ENCODE measurements around the gene VIL1. TPM values are rescaled to one million over a fixed set of nuclear protein-coding genes. Genes with fewer than 3 reads are reported as not detected.

Gene VIL1
- total and polyA plus RNA-seq, 9 of the 15 experiments (the other 6 are each of a cell fraction or from before 2014, with no cell fraction given) = 0.51 to 2.7 (median 1.2) TPM

DNA sequence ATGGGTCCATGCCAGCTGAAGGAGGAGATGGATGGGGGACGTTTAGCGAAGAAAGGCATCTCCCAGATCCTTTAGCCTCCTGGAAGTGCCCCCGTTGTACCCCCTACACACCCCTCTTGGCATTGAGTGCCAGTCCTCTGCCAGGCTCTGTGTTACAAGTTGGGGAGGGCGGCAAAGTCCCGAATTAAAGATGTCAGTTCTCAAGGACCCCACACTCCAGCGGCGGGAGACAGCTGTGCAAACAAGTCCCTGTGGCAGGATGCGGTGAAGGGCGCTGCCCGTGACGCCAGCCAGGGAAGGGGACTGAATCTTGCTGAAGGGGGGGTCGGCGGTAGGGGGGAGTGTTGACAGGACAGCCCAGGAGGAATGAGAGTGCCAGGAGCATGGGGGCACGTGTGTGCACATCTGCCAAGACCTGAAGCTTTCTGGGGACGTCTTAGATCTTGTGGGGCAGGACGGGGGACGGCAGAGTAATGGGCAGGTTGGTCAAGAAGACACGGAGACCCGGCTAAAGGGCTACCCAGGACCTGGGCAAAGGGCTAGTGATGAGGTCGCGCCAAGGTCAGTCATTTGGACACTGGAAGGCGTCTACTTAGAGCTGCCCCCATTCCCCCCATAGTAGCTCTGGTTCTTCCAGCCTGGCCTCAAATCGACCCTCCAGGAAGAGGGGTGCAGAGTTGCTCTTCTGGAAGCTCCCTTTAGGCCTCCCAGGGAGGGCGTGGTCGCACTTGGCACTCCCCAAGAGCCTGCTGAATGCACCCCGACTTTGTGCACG lies 22.0 kb upstream of the VIL1 start:
- no peaks in the 10 kb centered on the region for H3K9me1 ChIP-seq (ENCODE audit: control insufficient read depth, insufficient read depth, low read length)
- peak overlapping the region; percentile 98 to 100 for H3K9ac ChIP-seq (ENCODE audit: insufficient read depth in 1 of 2, low read depth in 2 of 2, low read length in 2 of 2)
- no peaks in the 10 kb centered on the region for H3K27me3 ChIP-seq (ENCODE audit: control insufficient read depth in 2 of 2, insufficient read depth in 2 of 2, low read length in 2 of 2)
- BruUV-seq (replicated peaks) = no TSS peak
- in situ Hi-C loops (cut with MboI) = loop anchor here (5.0 kb wide), 1 partner anchor 110 kb away; no protein-coding TSS in a partner anchor
- H4K20me1 ChIP-seq (replicated peaks; ENCODE audit: control insufficient read depth, insufficient read depth, low read length) = no peaks in the 10 kb centered on the region
- intact Hi-C loops (cut with micrococcal nuclease) = loop anchor here (1.0 to 5.0 kb wide), 7 partner anchors 9 to 210 kb away; partner anchors contain the start of genes CNOT9 and USP37
- H3K4me2 ChIP-seq (ENCODE audit: insufficient read depth, low read length) = peak overlapping the region; percentile 80
- ATAC-seq (0 out of 3 replicates have a peak, but pooled peaks have one; percentile 0), FAIRE-seq (peak; percentile 15), DNase-seq (ENCODE audit: extremely low read depth in 1 of 4, low spot score in 3 of 4) (peak in 3 of 4 experiments; percentile 12 to 64 (median 21))
- peaks cover 9% of the 10 kb centered on the region; the same call in 1 of the 3 replicates for H3K36me3 ChIP-seq (ENCODE audit: control insufficient read depth, insufficient read depth, low read length)
- no peaks in the 10 kb centered on the region for H3K9me3 ChIP-seq (replicated peaks; ENCODE audit: control insufficient read depth, insufficient read depth, low read depth, low read length)
- peak overlapping the region; percentile 57 for H3K4me3 ChIP-seq
- H3K4me1 ChIP-seq (replicated peaks in 1 of 2; ENCODE audit: control insufficient read depth in 2 of 2, insufficient read depth in 2 of 2, low read length in 2 of 2) = peaks cover 24 to 75% of the 10 kb centered on the region in 2 experiments
- H2AFZ ChIP-seq (ENCODE audit: low read depth, low read length) = peak overlapping the region; percentile 69; the same call in 1 of the 2 replicates
- CTCF ChIA-PET (ENCODE audit: low intra/inter-chr PET ratio) = interaction anchor here (1.9 to 2.0 kb wide), 2 partner anchors 96 to 124 kb away, joined by 8 to 10 read pairs; no protein-coding TSS in a partner anchor
- peak overlapping the region; percentile 99 for H3K27ac ChIP-seq (ENCODE audit: extremely low read depth, low read depth, low read length)
- POLR2A ChIA-PET = interaction anchor here (0.6 to 1.4 kb wide), 8 partner anchors 8 to 126 kb away, joined by 3 to 8 read pairs (median 4); partner anchors contain the start of genes AAMP and PNKD
- peaks cover 72% of the 10 kb centered on the region for H3K79me2 ChIP-seq (ENCODE audit: control insufficient read depth, insufficient read depth, low read length)
- WGBS (ENCODE audit: insufficient coverage, low coverage, missing lambda C conversion rate) = 0% methylated on average over 19 of the region's 27 CpGs
- TF ChIP-seq MLX (CRISPR knock-in tag; conservative IDR thresholded peaks at IDR 0.05) (no peak), KLF10 (CRISPR knock-in tag; IDR thresholded peaks at IDR 0.05) (no peak), HDAC6 (IDR thresholded peaks at IDR 0.05; ENCODE audit: low read depth, low read length) (no peak), NCOR1 (IDR thresholded peaks at IDR 0.05) (peak; percentile 26; the same call in 1 of the 2 replicates), RBBP5 (IDR thresholded peaks at IDR 0.05; ENCODE audit: borderline replicate concordance, insufficient read depth, low read length, poor library complexity, severe bottlenecking) (no peak), ZNF77 (CRISPR knock-in tag; IDR thresholded peaks at IDR 0.05) (no peak)
- TF ChIP-seq, protein P1, sequence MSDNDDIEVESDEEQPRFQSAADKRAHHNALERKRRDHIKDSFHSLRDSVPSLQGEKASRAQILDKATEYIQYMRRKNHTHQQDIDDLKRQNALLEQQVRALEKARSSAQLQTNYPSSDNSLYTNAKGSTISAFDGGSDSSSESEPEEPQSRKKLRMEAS (CRISPR knock-in tag; IDR thresholded peaks at IDR 0.05) = no peak

All from K562 (cell line).